ACC112 (cell line): ENCODE data around the gene SBNO2.

Source experiments
- H2AFZ ChIP-seq: fragments of 200-600 bp; sonication (generic); one replicate; pipeline ENCODE4 v1.6.0; 2017; ENCODE audit warnings: antibody characterized with exemption, low read length; ENCODE audit not compliant: unreplicated experiment
- H3K27ac ChIP-seq: fragments of 200-600 bp; sonication (generic); 2 replicates; pipeline ENCODE4 v1.5.1; 2014; ENCODE audit warnings: low read depth, mild to moderate bottlenecking, antibody characterized with exemption, low read length, moderate library complexity
- H3K27me3 ChIP-seq: fragments of 200-600 bp; sonication (generic); 2 replicates; pipeline ENCODE4 v1.6.1; 2014; ENCODE audit warnings: mild to moderate bottlenecking, antibody characterized with exemption, low read length, moderate library complexity, mixed read lengths; ENCODE audit not compliant: insufficient read depth
- H3K36me3 ChIP-seq: fragments of 200-600 bp; sonication (generic); 2 replicates; pipeline ENCODE4 v1.6.1; 2016; ENCODE audit warnings: mild to moderate bottlenecking, antibody characterized with exemption, low read length, moderate library complexity, mixed read lengths; ENCODE audit not compliant: insufficient read depth
- H3K4me1 ChIP-seq: fragments of 200-600 bp; sonication (generic); one replicate; pipeline ENCODE4 v1.6.1; 2016; ENCODE audit warnings: low read length, mixed read lengths; ENCODE audit not compliant: insufficient read depth, unreplicated experiment, control insufficient read depth
- H3K4me3 ChIP-seq: fragments of 200-600 bp; sonication (generic); 2 replicates; pipeline ENCODE4 v1.5.1; 2014; ENCODE audit warnings: mild to moderate bottlenecking, low read depth, low read length
- H3K79me2 ChIP-seq: fragments of 200-600 bp; sonication (generic); one replicate; pipeline ENCODE4 v1.6.0; 2016; ENCODE audit warnings: low read length; ENCODE audit not compliant: control insufficient read depth, unreplicated experiment, insufficient read depth

The SBNO2 gene, protein sequence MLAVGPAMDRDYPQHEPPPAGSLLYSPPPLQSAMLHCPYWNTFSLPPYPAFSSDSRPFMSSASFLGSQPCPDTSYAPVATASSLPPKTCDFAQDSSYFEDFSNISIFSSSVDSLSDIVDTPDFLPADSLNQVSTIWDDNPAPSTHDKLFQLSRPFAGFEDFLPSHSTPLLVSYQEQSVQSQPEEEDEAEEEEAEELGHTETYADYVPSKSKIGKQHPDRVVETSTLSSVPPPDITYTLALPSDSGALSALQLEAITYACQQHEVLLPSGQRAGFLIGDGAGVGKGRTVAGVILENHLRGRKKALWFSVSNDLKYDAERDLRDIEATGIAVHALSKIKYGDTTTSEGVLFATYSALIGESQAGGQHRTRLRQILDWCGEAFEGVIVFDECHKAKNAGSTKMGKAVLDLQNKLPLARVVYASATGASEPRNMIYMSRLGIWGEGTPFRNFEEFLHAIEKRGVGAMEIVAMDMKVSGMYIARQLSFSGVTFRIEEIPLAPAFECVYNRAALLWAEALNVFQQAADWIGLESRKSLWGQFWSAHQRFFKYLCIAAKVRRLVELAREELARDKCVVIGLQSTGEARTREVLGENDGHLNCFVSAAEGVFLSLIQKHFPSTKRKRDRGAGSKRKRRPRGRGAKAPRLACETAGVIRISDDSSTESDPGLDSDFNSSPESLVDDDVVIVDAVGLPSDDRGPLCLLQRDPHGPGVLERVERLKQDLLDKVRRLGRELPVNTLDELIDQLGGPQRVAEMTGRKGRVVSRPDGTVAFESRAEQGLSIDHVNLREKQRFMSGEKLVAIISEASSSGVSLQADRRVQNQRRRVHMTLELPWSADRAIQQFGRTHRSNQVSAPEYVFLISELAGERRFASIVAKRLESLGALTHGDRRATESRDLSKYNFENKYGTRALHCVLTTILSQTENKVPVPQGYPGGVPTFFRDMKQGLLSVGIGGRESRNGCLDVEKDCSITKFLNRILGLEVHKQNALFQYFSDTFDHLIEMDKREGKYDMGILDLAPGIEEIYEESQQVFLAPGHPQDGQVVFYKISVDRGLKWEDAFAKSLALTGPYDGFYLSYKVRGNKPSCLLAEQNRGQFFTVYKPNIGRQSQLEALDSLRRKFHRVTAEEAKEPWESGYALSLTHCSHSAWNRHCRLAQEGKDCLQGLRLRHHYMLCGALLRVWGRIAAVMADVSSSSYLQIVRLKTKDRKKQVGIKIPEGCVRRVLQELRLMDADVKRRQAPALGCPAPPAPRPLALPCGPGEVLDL (N-terminal part only)

DNA sequence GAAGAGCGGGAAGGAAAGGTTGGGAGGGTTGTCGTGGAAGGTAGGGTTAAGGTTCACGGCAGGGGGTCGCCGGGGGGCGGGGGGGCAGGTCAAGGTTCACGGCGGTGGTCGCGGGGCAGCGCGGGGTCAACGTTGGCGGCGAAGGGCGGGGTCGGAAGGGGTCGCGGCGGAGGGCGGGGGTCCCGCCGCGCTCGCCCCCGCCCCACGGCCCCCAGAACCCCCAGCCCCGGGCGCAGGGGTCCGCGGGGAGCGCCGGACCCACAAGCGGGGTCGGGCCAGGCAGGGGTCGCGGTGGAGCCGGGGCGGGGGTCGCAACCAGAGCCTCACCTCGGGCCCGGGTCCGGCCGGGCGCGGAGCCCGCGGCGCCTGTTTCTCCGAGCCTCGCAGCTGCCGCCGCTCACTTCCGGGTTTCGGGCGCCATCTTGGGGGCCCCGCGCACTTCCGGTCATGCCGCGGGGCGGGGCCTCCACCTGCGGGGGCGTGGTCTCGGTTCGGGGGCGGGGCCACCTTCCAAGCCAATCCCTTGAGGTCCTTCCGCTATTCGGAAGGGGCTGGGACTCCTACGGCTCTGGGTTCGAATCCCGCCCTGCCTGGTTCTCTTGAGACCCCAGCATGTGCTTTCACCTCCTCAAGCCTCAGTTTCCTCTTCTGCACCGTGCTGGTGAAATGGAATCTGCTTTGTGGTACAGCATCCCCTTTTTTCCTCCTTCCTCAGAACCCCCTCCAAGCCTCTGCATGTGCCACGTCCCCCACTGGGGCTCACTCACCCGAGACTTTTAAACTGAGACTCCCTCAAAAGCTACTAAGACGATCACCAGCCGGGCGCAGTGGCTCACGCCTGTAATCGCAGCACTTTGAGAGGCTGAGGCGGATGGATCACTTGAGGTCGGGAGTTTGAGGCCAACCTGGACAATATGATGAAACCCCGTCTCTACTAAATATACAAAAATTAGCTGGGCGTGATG is at the start of gene SBNO2:
TSS of gene SBNO2 (minus strand) at position 424 of the 965 bp plus-strand sequence. CDS start 19,992 bp downstream, outside the sequence.
- H3K27ac ChIP-seq, result peak within 1 kb of the TSS; percentile 97
- no peaks in the 10 kb centered on the region for H3K27me3 ChIP-seq
- H3K4me3 ChIP-seq, result peak within 1 kb of the TSS; percentile 96
- H2AFZ ChIP-seq, result no peak within 1 kb of the TSS
- H3K79me2 ChIP-seq, result peaks cover 45% of the 10 kb centered on the region
- H3K4me1 ChIP-seq, result peaks cover 45% of the 10 kb centered on the region
- no peaks in the 10 kb centered on the region for H3K36me3 ChIP-seq

DNA sequence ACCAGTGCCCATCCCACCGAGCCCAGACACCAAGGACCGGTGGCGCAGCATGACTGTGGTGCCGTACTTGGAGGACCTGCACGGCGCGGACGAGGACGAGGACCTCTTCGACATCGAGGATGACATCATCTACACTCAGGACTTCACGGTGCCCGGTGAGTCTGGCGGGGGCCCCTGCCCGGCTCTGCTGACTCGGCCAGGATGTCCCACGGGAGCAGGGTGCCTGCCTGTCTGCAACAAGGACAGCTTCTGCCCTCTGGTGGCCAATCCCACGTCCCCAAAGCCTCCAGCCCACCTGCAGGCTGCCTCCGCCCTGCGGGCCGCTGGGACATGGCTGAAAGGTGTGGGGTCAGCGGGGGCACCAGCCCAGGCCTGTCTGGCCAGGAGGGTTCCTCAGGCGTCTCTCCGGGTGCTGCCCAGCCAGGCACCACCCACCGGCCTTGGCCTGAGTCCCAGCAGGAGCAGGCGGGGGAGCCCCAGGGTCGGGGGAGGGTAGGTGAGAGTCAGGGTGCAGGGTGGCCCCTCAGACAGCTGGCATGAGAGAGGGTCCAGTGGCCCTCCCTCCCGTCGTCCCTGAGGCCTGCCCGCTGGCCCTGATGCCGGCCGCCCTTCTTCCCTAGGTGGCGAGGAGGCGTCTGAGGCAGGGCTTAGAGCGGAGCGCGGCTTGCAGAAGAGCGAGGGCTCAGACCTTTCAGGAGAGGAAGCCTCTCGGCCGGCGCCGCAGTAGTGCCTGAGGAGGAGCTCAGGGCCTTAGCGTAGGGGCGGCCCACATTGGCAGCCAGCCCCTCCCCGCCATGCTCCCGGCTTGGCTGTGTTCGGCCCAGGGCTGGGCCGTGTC is 49.2 kb upstream of the SBNO2 start:
- Histone ChIP-seq H3K27ac (no peak overlapping the region), H3K36me3 (no peaks in the 10 kb centered on the region), H3K27me3 (no peaks in the 10 kb centered on the region), H2AFZ (no peak overlapping the region), H3K4me3 (no peak overlapping the region), H3K4me1 (no peaks in the 10 kb centered on the region), H3K79me2 (no peaks in the 10 kb centered on the region)

DNA sequence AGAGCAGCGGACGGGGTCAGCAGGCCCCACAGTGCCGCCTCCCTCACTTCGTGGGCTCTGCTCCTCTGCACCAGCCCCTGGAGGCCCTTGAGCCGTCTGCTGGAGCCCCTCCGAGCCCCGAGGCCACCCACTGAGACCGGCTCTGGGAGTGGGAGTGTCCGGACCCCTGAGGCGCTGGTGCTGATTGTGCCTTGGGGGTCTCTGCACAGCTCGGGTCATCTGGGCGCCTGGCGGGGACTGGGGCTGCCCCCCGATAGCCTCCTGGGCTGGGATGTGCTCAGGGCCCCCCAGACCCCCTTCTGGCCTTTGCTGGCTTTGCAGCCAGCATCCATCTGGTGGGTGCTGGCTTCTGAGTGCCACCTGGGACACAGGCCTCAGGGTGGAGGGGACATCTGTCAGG is 48.3 kb upstream of the SBNO2 start:
- Histone ChIP-seq H3K27me3 (no peaks in the 10 kb centered on the region), H3K4me1 (no peaks in the 10 kb centered on the region), H3K27ac (no peak overlapping the region), H3K79me2 (peaks cover 2% of the 10 kb centered on the region), H2AFZ (no peak overlapping the region), H3K4me3 (no peak overlapping the region), H3K36me3 (no peaks in the 10 kb centered on the region)

DNA sequence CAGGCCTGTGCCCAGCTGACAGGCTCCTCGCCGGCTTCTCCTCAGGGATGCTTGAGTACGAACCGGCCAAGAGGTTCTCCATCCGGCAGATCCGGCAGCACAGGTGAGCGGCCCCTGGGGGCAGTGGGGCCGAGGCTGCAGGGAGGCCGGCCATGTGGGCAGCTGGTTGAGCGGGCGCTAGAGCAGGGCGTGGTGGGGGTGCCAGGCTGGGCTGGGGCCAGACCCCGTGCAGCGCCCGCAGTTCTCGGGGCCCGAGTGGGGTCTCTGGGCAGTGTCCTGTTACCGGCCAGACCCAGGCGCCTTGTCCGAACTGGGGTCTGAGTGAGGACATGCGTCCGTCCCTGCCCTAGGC is 47.8 kb upstream of the SBNO2 start:
- Histone ChIP-seq H3K36me3 (no peaks in the 10 kb centered on the region), H2AFZ (no peak overlapping the region), H3K4me1 (no peaks in the 10 kb centered on the region), H3K27ac (no peak overlapping the region), H3K27me3 (no peaks in the 10 kb centered on the region), H3K4me3 (no peak overlapping the region), H3K79me2 (peaks cover 5% of the 10 kb centered on the region)

DNA sequence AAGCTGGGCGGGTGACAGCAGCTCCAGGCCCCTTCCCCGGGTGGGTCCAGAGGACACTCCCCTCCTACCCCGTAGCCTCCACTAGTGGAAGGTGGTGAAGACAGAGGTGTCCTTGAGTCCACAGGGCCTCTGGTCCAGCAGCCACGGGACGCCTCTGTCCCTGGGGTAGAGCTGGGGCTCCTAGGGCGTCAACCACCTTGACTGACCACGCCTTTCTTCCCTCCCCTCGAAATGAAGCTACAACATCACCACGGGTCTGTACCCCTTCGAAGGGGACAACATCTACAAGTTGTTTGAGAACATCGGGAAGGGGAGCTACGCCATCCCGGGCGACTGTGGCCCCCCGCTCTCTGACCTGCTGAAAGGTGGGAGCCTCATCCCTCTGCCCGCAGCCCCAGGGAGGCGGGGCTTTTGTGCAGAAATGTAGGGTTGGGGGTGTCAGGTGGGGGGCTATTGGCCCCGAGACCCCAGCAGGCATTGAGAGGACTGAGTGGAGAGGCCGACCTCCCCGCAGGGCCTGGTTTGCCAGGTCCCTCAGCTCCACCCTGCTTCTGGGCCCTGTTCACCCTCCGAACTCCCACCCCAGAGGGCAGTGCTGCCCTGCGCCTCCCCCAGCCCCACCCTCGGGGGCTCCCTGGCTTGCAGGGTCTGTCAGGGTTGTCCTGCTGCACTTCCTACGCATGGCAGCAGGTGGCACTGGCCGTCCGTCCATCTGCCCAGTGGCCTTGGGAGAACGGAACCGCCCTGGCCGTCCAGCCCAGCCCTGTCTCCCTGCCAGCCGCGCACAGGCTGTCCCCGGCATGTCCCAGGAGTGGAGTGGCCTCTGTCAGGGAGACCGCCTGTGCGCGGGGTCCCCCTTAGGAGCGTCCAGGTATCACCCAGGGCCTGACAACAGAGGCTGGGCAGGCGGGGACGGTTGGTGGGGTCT is 47.2 kb upstream of the SBNO2 start:
- Histone ChIP-seq H3K36me3 (no peaks in the 10 kb centered on the region), H2AFZ (no peak overlapping the region)

DNA sequence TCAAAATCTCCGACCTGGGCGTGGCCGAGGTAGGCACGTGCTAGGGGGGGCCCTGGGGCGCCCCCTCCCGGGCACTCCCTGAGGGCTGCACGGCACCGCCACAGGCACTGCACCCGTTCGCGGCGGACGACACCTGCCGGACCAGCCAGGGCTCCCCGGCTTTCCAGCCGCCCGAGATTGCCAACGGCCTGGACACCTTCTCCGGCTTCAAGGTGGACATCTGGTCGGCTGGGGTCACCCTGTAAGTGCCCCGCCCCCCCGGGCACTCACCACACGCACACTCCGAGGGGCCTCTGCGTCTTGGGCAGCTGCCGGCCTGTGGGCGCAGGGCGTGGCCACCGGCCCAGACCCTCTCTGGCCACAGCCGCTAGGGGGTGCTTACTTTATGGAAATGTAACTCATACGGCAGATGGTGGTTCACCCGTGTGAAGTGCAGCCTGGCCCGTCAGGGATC is 46.4 kb upstream of the SBNO2 start:
- Histone ChIP-seq H3K4me3 (no peak overlapping the region), H3K79me2 (peaks cover 7% of the 10 kb centered on the region), H3K4me1 (peaks cover 2% of the 10 kb centered on the region), H3K27me3 (no peaks in the 10 kb centered on the region), H3K27ac (no peak overlapping the region), H3K36me3 (no peaks in the 10 kb centered on the region), H2AFZ (no peak overlapping the region)

More for the DNA sequence above, 47.2 kb upstream of the SBNO2 start:
- H3K4me1 ChIP-seq, result no peaks in the 10 kb centered on the region
- peaks cover 7% of the 10 kb centered on the region for H3K79me2 ChIP-seq
- no peak overlapping the region for H3K27ac ChIP-seq
- H3K27me3 ChIP-seq, result no peaks in the 10 kb centered on the region
- no peak overlapping the region for H3K4me3 ChIP-seq

DNA sequence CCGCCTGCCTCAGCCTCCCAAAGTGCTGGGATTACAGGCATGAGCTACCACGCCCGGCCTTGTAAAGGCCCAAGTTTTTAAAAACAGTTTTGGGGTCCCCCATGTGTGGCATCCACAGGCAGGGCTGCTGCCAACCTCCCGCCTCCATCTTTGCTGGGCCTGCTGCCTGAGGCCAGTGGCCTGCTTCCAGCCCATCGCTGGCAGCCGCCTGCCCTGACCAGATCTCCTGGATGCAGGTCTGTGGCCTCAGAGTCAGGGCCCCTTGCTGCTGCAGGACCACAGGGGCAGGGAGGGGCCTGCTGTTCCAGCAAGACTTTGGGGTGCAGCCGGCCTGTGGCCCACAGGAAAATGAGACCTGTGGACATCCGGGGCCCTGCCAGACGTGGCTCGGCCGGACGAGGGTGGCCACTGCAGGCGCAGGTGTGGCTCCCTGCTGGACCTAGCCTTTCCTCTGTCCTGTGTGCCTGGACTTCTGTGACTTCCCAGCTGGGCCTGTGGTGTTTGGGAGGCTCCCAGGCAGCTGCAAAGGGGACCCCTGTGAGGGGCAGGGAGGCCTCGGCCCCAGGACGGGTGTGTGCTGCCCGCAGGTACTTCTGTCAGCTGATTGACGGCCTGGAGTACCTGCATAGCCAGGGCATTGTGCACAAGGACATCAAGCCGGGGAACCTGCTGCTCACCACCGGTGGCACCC is 45.9 kb upstream of the SBNO2 start:
- no peaks in the 10 kb centered on the region for H3K36me3 ChIP-seq
- no peak overlapping the region for H3K27ac ChIP-seq
- no peak overlapping the region for H3K4me3 ChIP-seq
- peaks cover 2% of the 10 kb centered on the region for H3K4me1 ChIP-seq
- H3K79me2 ChIP-seq, result peaks cover 10% of the 10 kb centered on the region
- no peak overlapping the region for H2AFZ ChIP-seq
- H3K27me3 ChIP-seq, result no peaks in the 10 kb centered on the region

DNA sequence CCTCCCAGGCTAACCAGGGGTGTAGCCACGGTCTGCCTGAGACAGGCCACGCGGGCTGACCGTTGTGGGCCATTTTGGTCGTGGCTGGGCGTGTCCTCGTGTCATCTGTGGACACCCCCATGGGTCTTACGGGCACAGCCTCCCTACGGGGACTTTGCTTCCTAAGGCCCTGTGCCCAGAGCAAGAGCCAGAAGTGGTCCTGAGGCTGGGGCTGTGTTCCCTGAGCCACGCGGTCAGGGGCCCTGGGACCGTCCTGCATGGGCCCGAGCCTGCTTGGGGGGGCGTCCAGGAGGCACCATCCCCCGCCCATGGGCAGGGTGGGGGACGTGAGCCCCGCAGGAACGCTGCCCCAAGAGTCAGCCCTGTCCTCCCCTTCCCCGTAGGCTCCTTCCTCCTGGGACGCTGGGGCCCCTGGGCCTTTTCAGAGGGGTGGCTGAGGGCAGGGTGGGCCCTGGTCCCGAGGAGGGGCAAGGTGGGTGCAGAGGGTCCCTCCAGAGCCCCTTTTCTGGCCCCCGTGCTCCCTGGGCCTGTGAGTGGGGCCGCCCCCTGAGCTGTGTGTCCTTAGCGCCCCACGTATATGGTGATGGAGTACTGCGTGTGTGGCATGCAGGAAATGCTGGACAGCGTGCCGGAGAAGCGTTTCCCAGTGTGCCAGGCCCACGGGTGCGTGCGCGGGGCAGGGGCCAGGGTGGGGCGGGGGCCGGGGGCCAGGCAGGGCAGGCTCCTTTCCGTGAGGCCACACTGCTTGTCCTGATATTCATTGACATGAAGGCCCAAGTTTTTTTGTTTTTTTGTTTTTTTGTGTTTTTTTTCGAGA is 44.9 kb upstream of the SBNO2 start:
- peaks cover 18% of the 10 kb centered on the region for H3K79me2 ChIP-seq
- no peak overlapping the region for H3K27ac ChIP-seq
- no peak overlapping the region for H2AFZ ChIP-seq
- H3K36me3 ChIP-seq, result no peaks in the 10 kb centered on the region
- no peak overlapping the region for H3K4me3 ChIP-seq
- H3K27me3 ChIP-seq, result no peaks in the 10 kb centered on the region
- peaks cover 4% of the 10 kb centered on the region for H3K4me1 ChIP-seq
